ENCODE results near the gene FGD5.

FGD5 gene

GRCh38 chr3:14913071-14913925 is 94.5 kb downstream of the FGD5 start:
- DNase-seq: no peak

- DNase-seq: no peak
These were observed 95.4 kb downstream of the FGD5 start for GRCh38 chr3:14913926-14914778.

- no peak for DNase-seq
These were observed 96.0 kb downstream of the FGD5 start for GRCh38 chr3:14914779-14915117.

GRCh38 chr3:14915636-14916222 is 97.0 kb downstream of the FGD5 start:
- DNase-seq: no peak

- no peak for DNase-seq
These were observed 99.6 kb downstream of the FGD5 start for GRCh38 chr3:14918356-14918860.

- DNase-seq: no peak
These were observed 101.8 kb downstream of the FGD5 start for GRCh38 chr3:14920536-14920935.

GRCh38 chr3:14921034-14921616 is 102.4 kb downstream of the FGD5 start:
- DNase-seq: peak; percentile 77

GRCh38 chr3:14921811-14922705 is 103.3 kb downstream of the FGD5 start:
- no peak for DNase-seq

GRCh38 chr3:14922863-14923262 is 104.1 kb downstream of the FGD5 start:
- no peak for DNase-seq

- no peak for DNase-seq
These were observed 104.7 kb downstream of the FGD5 start for GRCh38 chr3:14923476-14923875.

- peak; percentile 55 for DNase-seq
These were observed 107.2 kb downstream of the FGD5 start for GRCh38 chr3:14925729-14926591.

- DNase-seq: no peak
These were observed 107.8 kb downstream of the FGD5 start for GRCh38 chr3:14926592-14926991.

- no peak for DNase-seq
These were observed 108.5 kb downstream of the FGD5 start for GRCh38 chr3:14927308-14927707.

- no peak for DNase-seq
These were observed 110.7 kb downstream of the FGD5 start for GRCh38 chr3:14929310-14930074.

- no peak for DNase-seq
These were observed 115.2 kb downstream of the FGD5 start for GRCh38 chr3:14933820-14934425.

GRCh38 chr3:14935592-14936345 is 117.0 kb downstream of the FGD5 start:
- DNase-seq: no peak

GRCh38 chr3:14938954-14939353 is 120.2 kb downstream of the FGD5 start:
- no peak for DNase-seq

- DNase-seq: no peak
These were observed 123.1 kb downstream of the FGD5 start for GRCh38 chr3:14941871-14942270.

- DNase-seq: no peak
These were observed 124.3 kb downstream of the FGD5 start for GRCh38 chr3:14943042-14943441.
